Measurements from ENCODE around the gene PAPSS2. TPM values are rescaled to one million over a fixed set of nuclear protein-coding genes. Genes with fewer than 3 reads are reported as not detected.

The PAPSS2 gene
- total RNA-seq, 2 donors from 2014 or later = 15.7 to 20.2 TPM

DNA sequence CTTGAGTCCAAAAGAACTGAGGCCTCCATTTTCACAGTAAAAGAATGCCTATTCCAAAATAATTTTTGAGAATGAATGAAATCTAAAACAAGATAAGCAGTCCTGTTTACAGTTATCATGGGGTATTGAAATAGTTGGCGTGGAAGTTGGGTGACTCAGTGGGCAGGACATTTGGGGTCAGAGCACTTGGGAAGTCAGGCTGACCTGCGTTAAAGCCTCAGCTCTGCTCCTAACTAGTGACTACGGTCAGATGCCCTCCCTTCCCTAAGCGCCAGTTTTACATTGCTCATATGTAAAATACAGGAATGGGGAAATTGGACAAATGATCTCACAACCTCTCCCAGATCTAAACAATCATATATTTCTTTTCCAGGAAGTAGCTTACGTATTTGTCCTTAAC lies 2.3 kb upstream of the PAPSS2 start:
- Mint-ChIP-seq H3K27me3 (ENCODE audit: insufficient read depth) (peaks cover 3% of the 10 kb centered on the region), H3K36me3 (ENCODE audit: low read depth) (no peaks in the 10 kb centered on the region), H3K4me3 (no peak overlapping the region), H3K27ac (no peak overlapping the region), H3K4me1 (peaks cover 45% of the 10 kb centered on the region), H3K9me3 (no peaks in the 10 kb centered on the region)
- no peaks in the 10 kb centered on the region for H3K27me3 ChIP-seq (ENCODE audit: control insufficient read depth, insufficient read depth, low read length, poor library complexity, severe bottlenecking)
- no peaks in the 10 kb centered on the region for H3K36me3 ChIP-seq (ENCODE audit: control insufficient read depth, insufficient read depth, low read length)
- no peak for DNase-seq
- 91 to 95% methylated on average over 3 to 5 of the region's 5 CpGs for WGBS, 2 experiments (ENCODE audit: insufficient coverage in 1 of 2, insufficient read length in 1 of 2)
- H3K9ac ChIP-seq (ENCODE audit: extremely low read depth, low read length, poor library complexity, severe bottlenecking) = no peak overlapping the region
- no peak for TF ChIP-seq CTCF (conservative IDR thresholded peaks at IDR 0.05)
- H3K4me3 ChIP-seq (ENCODE audit: low read length) = no peak overlapping the region
- no peak overlapping the region for H3K27ac ChIP-seq (ENCODE audit: low read depth, low read length)
- H3K4me1 ChIP-seq (ENCODE audit: control insufficient read depth, insufficient read depth, low read length) = peaks cover 10% of the 10 kb centered on the region
- H3K9me3 ChIP-seq (ENCODE audit: control insufficient read depth, low read length) = no peaks in the 10 kb centered on the region

DNA sequence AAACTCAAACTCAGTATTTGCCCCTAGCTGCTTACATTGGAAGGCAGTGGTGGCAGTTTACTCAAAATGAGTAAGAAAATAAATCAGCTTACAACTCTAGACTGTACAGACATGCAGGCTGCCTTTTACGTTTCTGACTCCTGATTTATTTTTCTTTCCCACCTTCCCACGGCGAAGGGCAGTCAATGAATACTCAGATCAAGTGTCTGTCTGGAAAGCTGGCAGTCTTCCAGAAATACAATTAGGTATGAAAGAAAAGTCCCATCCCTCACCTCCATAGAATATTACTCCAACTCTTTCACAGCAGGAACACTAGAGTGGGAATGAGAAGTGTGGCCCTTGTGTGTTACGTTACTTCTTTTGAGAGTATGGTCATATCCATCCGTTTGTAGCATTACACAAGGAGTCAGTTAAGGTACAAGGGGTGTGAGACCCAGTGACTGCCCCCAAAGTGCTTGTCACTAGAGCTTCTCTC lies 1.3 kb upstream of the PAPSS2 start:
- Histone ChIP-seq H3K4me1 (ENCODE audit: control insufficient read depth, insufficient read depth, low read length) (peaks cover 10% of the 10 kb centered on the region), H3K27ac (ENCODE audit: low read depth, low read length) (no peak overlapping the region), H3K9me3 (ENCODE audit: control insufficient read depth, low read length) (no peaks in the 10 kb centered on the region), H3K27me3 (ENCODE audit: control insufficient read depth, insufficient read depth, low read length, poor library complexity, severe bottlenecking) (no peaks in the 10 kb centered on the region), H3K4me3 (ENCODE audit: low read length) (no peak overlapping the region), H3K36me3 (ENCODE audit: control insufficient read depth, insufficient read depth, low read length) (peaks cover under 1% of the 10 kb centered on the region), H3K9ac (ENCODE audit: extremely low read depth, low read length, poor library complexity, severe bottlenecking) (no peak overlapping the region)
- H3K27me3 Mint-ChIP-seq (ENCODE audit: insufficient read depth) = peaks cover 3% of the 10 kb centered on the region
- H3K4me3 Mint-ChIP-seq = no peak overlapping the region
- no peak for DNase-seq
- no peaks in the 10 kb centered on the region for H3K9me3 Mint-ChIP-seq
- no peak for TF ChIP-seq CTCF (conservative IDR thresholded peaks at IDR 0.05)
- 85 to 96% methylated on average over 5 of the region's 5 CpGs for WGBS, 2 experiments (ENCODE audit: insufficient coverage in 1 of 2, insufficient read length in 1 of 2)
- no peaks in the 10 kb centered on the region for H3K36me3 Mint-ChIP-seq (ENCODE audit: low read depth)
- H3K27ac Mint-ChIP-seq = no peak overlapping the region
- H3K4me1 Mint-ChIP-seq = peaks cover 44% of the 10 kb centered on the region

DNA sequence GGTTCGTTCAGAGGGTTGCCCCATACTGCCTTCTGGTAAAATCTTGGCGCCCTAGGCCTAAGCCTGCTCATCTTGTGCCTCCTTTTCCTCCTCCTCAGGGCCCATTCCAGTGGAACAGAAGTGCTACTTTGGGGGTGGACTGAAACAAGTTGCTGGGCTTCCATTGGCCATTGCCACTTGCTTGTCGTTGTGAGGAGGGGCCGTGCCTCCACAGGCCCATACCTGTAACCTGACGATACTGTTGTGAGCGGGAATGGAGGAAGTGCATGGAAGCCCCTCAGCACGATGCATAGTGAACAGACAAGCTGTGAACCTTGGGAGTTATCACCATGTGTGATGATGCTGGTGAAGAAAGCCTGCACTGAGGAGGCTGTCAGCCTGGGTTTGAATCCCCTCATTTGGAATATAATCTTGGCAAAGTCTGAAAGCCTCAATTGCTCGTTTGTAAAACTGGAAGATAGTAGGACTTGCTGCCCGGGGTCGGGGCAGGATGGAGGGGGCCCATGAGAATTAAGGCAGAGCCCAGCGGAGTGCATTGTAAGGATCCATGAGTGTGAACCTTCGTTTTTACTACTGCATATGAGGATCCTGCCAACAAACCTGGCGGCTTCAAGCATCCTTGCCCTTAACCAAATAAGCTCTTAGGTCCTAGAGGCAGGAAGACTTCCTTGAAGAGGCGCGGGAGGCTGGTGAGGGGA lies 671 bp upstream of the PAPSS2 start:
- H3K36me3 ChIP-seq (ENCODE audit: control insufficient read depth, insufficient read depth, low read length) = peaks cover 7% of the 10 kb centered on the region
- no peak overlapping the region for H3K9ac ChIP-seq (ENCODE audit: extremely low read depth, low read length, poor library complexity, severe bottlenecking)
- peak; percentile 80 for DNase-seq
- no peaks in the 10 kb centered on the region for H3K27me3 ChIP-seq (ENCODE audit: control insufficient read depth, insufficient read depth, low read length, poor library complexity, severe bottlenecking)
- peaks cover 10% of the 10 kb centered on the region for H3K4me1 ChIP-seq (ENCODE audit: control insufficient read depth, insufficient read depth, low read length)
- H3K27ac ChIP-seq (ENCODE audit: low read depth, low read length) = no peak overlapping the region
- peaks cover 3% of the 10 kb centered on the region for H3K27me3 Mint-ChIP-seq (ENCODE audit: insufficient read depth)
- peak overlapping the region; percentile 94 for H3K4me3 Mint-ChIP-seq
- H3K27ac Mint-ChIP-seq = peak overlapping the region; percentile 9
- H3K4me3 ChIP-seq (ENCODE audit: low read length) = peak overlapping the region; percentile 92
- TF ChIP-seq CTCF (conservative IDR thresholded peaks at IDR 0.05) = no peak
- H3K9me3 ChIP-seq (ENCODE audit: control insufficient read depth, low read length) = no peaks in the 10 kb centered on the region
- 59 to 81% methylated on average over 11 to 15 of the region's 15 CpGs for WGBS, 2 experiments (ENCODE audit: insufficient coverage in 1 of 2, insufficient read length in 1 of 2)
- no peaks in the 10 kb centered on the region for H3K9me3 Mint-ChIP-seq
- H3K36me3 Mint-ChIP-seq (ENCODE audit: low read depth) = no peaks in the 10 kb centered on the region
- peaks cover 44% of the 10 kb centered on the region for H3K4me1 Mint-ChIP-seq

Data from endodermal cell (in vitro differentiated cells).